Activated CD8-positive, alpha-beta T cell treated with anti-CD3 and anti-CD28 coated beads for 36 hours (primary cell): ENCODE results near the gene ADGRB3. TPM values are rescaled to one million over a fixed set of nuclear protein-coding genes. Genes with fewer than 3 reads are reported as not detected.

Experiments used
- ATAC-seq: fragments of 200-7000 bp; cut with Tn5 transposase; one replicate; pipeline ENCODE4 v1.10.0; 2021; ENCODE audit warnings: mild to moderate bottlenecking, moderate library complexity
- CTCF ChIA-PET: fragments of 350-600 bp; sonication (Branson Sonifier 250); formaldehyde crosslinking; loops from one replicate; lab custom pipeline; 2021; ENCODE audit warnings: antibody characterized with exemption; lab: Charles Lee
- POLR2A ChIA-PET: fragments of 350-600 bp; sonication (Branson Sonifier 250); formaldehyde crosslinking; loops from one replicate; lab custom pipeline; 2021; ENCODE audit warnings: antibody characterized with exemption; lab: Charles Lee
- DNase-seq: peaks from one replicate; pipeline ENCODE4 v3.0.0-alpha.2; 2020
- H3K27ac Mint-ChIP-seq: one replicate; pipeline ENCODE4 v1.8.0; 2021; ENCODE audit warnings: mild to moderate bottlenecking, mixed read lengths
- H3K27me3 Mint-ChIP-seq: one replicate; pipeline ENCODE4 v1.8.0; 2021; ENCODE audit warnings: mixed read lengths
- H3K36me3 Mint-ChIP-seq: one replicate; pipeline ENCODE4 v1.8.0; 2021; ENCODE audit warnings: low read depth, mixed read lengths
- H3K4me1 Mint-ChIP-seq: one replicate; pipeline ENCODE4 v1.8.0; 2021; ENCODE audit warnings: low read depth, mixed read lengths
- H3K4me3 Mint-ChIP-seq: one replicate; pipeline ENCODE4 v1.8.0; 2021; ENCODE audit warnings: mild to moderate bottlenecking, moderate library complexity, mixed read lengths
- H3K9me3 Mint-ChIP-seq: one replicate; pipeline ENCODE4 v1.8.0; 2021; ENCODE audit warnings: mixed read lengths
- CTCF ChIP-seq: fragments of 200-600 bp; IDR thresholded peaks from one replicate; pipeline ENCODE4 v1.8.0; 2022; ENCODE audit warnings: antibody characterized with exemption, mild to moderate bottlenecking
- intact Hi-C: fragments of 100-400 bp; cut with micrococcal nuclease; formaldehyde crosslinking; loops from one replicate; pipeline ENCODE4 v1.10.0; 2022
- total RNA-seq, 2 experiments: library from RNA; stranded (reverse); gene quantifications; one replicate each; pipeline ENCODE4 v1.2.3, GENCODE V29; 2021

ADGRB3 gene
- total RNA-seq, 2 experiments from 2014 or later = not detected

GRCh38 chr6:68711386-68712000 is 76.4 kb downstream of the ADGRB3 start:
- Mint-ChIP-seq H3K4me3 (no peak overlapping the region), H3K27ac (no peak overlapping the region), H3K27me3 (no peaks in the 10 kb centered on the region), H3K4me1 (no peaks in the 10 kb centered on the region), H3K36me3 (no peaks in the 10 kb centered on the region), H3K9me3 (no peaks in the 10 kb centered on the region)
- ATAC-seq (no peak), DNase-seq (no peak)
- CTCF ChIA-PET = no interaction called here
- intact Hi-C loops = no loop called here
- POLR2A ChIA-PET = interaction anchor here (0.7 kb wide), 1 partner anchor 15 kb away, joined by 3 read pairs; no protein-coding TSS in a partner anchor
- TF ChIP-seq CTCF = no peak

GRCh38 chr6:68716620-68717019 is 81.5 kb downstream of the ADGRB3 start:
- CTCF ChIA-PET = no interaction called here
- POLR2A ChIA-PET = no interaction called here
- no peak for DNase-seq

GRCh38 chr6:68718385-68719073 is 83.4 kb downstream of the ADGRB3 start:
- intact Hi-C loops = no loop called here
- ATAC-seq = no peak
- no peak overlapping the region for H3K4me3 Mint-ChIP-seq
- no peaks in the 10 kb centered on the region for H3K4me1 Mint-ChIP-seq
- no peak for TF ChIP-seq CTCF
- H3K27me3 Mint-ChIP-seq = no peaks in the 10 kb centered on the region
- no peaks in the 10 kb centered on the region for H3K36me3 Mint-ChIP-seq
- no peak overlapping the region for H3K27ac Mint-ChIP-seq
- peaks cover 3% of the 10 kb centered on the region for H3K9me3 Mint-ChIP-seq
- no peak for DNase-seq
- ChIA-PET POLR2A (no interaction called here), CTCF (no interaction called here)

More at GRCh38 chr6:68716620-68717019, 81.5 kb downstream of the ADGRB3 start:
- TF ChIP-seq CTCF = no peak
- Mint-ChIP-seq H3K27ac (no peak overlapping the region), H3K36me3 (no peaks in the 10 kb centered on the region), H3K4me3 (no peak overlapping the region), H3K9me3 (peaks cover 3% of the 10 kb centered on the region), H3K4me1 (no peaks in the 10 kb centered on the region), H3K27me3 (no peaks in the 10 kb centered on the region)
- intact Hi-C loops = no loop called here
- ATAC-seq = no peak

- Mint-ChIP-seq H3K9me3 (peaks cover 3% of the 10 kb centered on the region), H3K27me3 (no peaks in the 10 kb centered on the region), H3K27ac (no peak overlapping the region), H3K4me1 (no peaks in the 10 kb centered on the region), H3K36me3 (no peaks in the 10 kb centered on the region), H3K4me3 (no peak overlapping the region)
- ATAC-seq (no peak), DNase-seq (no peak)
- CTCF ChIA-PET = no interaction called here
- POLR2A ChIA-PET = no interaction called here
- intact Hi-C loops = no loop called here
- no peak for TF ChIP-seq CTCF
Measured at GRCh38 chr6:68719761-68720160, 84.7 kb downstream of the ADGRB3 start.

- TF ChIP-seq CTCF = no peak
- Mint-ChIP-seq H3K4me3 (no peak overlapping the region), H3K36me3 (no peaks in the 10 kb centered on the region), H3K4me1 (no peaks in the 10 kb centered on the region), H3K27ac (no peak overlapping the region), H3K27me3 (no peaks in the 10 kb centered on the region), H3K9me3 (peaks cover 3% of the 10 kb centered on the region)
- intact Hi-C loops = no loop called here
- POLR2A ChIA-PET = no interaction called here
- no peak for DNase-seq
- CTCF ChIA-PET = no interaction called here
- no peak for ATAC-seq
Measured at GRCh38 chr6:68722891-68723527, 87.9 kb downstream of the ADGRB3 start.
